IPS-20b (cell line): ENCODE measurements around the gene ROPN1L.
"Not testable (repeated sequence)": the region's sequence is repeated elsewhere in the genome, so short reads cannot be mapped to it uniquely, and the experiment has no call there.

Experiments used
- H3K27ac ChIP-seq: one replicate; pipeline ENCODE4 v1.5.1; 2013; ENCODE audit warnings: low read length
- H3K27me3 ChIP-seq: 2 replicates; pipeline ENCODE4 v1.6.1; 2013; ENCODE audit warnings: mild to moderate bottlenecking, low read length, inconsistent platforms; ENCODE audit not compliant: insufficient read depth
- H3K36me3 ChIP-seq: 2 replicates; pipeline ENCODE4 v1.6.1; 2013; ENCODE audit warnings: low read depth, mild to moderate bottlenecking, inconsistent platforms, low read length, moderate library complexity; ENCODE audit not compliant: insufficient read depth
- H3K4me1 ChIP-seq: 2 replicates; pipeline ENCODE4 v1.6.1; 2013; ENCODE audit warnings: mild to moderate bottlenecking, control low read depth, inconsistent platforms, low read length, moderate library complexity; ENCODE audit not compliant: insufficient read depth
- H3K4me3 ChIP-seq: 2 replicates; pipeline ENCODE4 v1.5.1; 2013; ENCODE audit warnings: mild to moderate bottlenecking, low read length, inconsistent platforms
- H3K9ac ChIP-seq: 2 replicates; pipeline ENCODE4 v1.6.1; 2013; ENCODE audit warnings: low read depth, mild to moderate bottlenecking, inconsistent platforms, low read length, moderate library complexity
- H3K9me3 ChIP-seq: 2 replicates; pipeline ENCODE4 v1.6.1; 2013; ENCODE audit warnings: mild to moderate bottlenecking, low read depth, low read length, inconsistent platforms; ENCODE audit not compliant: insufficient read depth

ROPN1L gene

DNA sequence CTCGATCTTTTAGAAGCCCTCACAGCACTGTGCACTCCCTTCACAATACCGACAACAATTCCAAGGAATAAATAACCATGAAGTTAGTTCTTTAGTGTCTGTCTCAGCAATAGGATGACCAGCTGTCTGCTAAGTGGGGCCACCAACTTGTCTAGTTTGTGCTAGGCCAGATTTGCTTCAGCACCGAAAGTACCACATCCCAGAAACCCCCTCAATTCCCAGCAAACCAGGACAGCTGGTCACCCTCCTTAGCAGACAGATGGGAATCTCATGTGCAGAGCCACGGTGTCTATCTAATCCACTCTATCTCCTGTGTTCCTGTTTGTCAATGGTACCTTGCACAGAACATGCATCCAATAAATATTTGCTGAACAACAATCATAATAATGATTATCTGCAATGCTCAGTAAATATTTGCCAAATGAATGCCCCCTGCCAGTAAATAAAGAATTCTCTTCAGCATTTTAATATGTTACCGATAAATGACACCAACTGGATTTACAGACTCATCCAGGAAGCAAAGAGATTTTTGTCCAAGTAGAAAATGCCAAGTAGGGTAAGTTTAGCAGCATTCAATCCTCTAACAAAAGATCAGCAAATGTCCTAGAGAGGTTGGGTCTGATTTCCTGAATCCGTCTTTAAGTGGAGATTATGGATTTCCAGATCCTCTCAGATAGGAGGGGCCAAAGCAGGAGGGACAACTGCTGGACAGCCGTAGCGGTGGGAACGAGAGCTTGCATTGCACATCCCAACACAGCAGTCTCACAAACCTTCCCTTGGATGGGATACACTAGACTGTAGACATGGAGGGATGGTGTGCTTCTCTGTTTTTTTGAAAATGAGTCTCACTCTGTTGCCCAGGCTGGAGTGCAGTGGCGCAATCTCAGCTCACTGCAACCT is 70.3 kb downstream of the ROPN1L start:
- Histone ChIP-seq H3K27me3 (no peaks in the 10 kb centered on the region), H3K9me3 (no peaks in the 10 kb centered on the region), H3K4me3 (no peak overlapping the region), H3K27ac (no peak overlapping the region), H3K4me1 (peaks cover 6% of the 10 kb centered on the region), H3K36me3 (no peaks in the 10 kb centered on the region), H3K9ac (no peak overlapping the region)

DNA sequence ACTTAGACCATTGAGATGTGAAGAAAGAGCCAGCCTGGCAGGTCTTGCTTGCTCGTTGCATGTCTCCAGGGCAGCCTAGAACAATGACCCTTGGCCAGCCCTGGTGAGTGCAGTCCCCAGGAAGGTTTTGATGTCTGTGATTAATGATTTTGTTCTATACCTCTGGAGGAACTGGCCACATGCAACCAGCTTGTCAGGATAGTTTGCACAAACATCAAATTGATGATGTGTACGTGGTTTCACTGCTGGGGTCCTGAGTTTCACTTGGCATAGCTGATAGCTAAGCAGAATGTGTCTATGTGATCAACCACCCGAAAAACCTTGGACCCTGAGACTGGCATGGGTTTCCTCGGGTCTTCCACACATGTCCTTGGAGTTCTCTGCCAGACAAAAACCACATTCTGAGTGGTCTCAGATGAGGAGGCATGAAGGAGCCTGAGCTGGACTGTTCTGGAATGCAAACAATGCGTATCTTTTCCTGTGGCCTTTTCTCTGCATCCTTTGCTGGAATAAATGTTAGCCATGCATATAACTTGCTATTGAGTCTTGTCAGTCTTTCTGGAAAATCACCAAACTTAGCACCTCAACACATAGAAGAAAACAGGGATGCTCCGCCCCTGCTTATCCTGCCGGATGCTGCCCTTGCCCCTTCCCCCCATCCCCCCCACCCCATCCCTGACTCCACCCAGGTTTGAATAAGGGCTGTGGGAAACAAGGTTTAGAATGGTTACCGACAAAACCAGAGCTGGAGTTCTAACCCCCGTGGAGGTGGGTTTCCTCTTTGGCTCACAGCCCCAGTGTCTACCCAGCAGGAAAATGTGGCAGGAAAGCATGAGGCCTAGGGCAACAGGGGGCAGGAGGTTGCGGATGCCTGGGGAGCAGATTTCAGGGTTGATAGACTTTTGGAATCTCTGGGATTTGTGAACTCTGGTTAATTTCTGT is 72.1 kb downstream of the ROPN1L start:
- H3K36me3 ChIP-seq, result no peaks in the 10 kb centered on the region
- H3K27ac ChIP-seq, result no peak overlapping the region
- peak overlapping the region; percentile 36; the same call in 1 of the 2 replicates for H3K9ac ChIP-seq
- H3K27me3 ChIP-seq, result no peaks in the 10 kb centered on the region
- peak overlapping the region; percentile 29; the same call in 1 of the 2 replicates for H3K4me3 ChIP-seq
- no peaks in the 10 kb centered on the region for H3K9me3 ChIP-seq
- peaks cover 6% of the 10 kb centered on the region for H3K4me1 ChIP-seq

DNA sequence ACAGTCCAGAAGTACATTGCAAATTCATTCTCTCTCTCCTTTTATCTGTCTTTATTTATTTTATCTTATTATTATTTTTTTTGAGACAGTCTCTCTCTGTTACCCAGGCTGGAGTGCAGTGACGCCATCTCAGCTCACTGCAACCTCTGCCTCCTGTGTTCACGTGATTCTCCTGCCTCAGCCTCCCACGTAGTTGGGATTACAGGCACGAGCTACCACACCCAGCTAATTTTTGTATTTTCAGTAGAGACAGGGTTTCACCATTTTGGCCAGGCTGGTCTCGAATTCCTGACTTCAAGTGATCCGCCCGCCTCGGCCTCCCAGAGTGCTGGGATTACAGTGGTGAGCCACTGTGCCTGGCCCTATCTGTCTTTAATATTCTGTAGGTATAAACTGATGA is 72.9 kb downstream of the ROPN1L start:
- not testable (repeated sequence) for H3K9me3 ChIP-seq, H3K4me3 ChIP-seq, H3K36me3 ChIP-seq, H3K27ac ChIP-seq, H3K4me1 ChIP-seq, H3K27me3 ChIP-seq, H3K9ac ChIP-seq
